Muscle layer of colon (tissue), 2 donors: Measurements from ENCODE around the gene CPPED1.
"Not testable (repeated sequence)": the region's sequence is repeated elsewhere in the genome, so short reads cannot be mapped to it uniquely, and the experiment has no call there.

ENCODE experiments used
- H3K27ac ChIP-seq: one replicate; pipeline ENCODE4 v1.7.0; 2013; ENCODE audit warnings: low read depth, mild to moderate bottlenecking, low read length, moderate library complexity
- H3K27me3 ChIP-seq, 2 donors: one replicate each; pipeline ENCODE4 v1.7.0; 2013; ENCODE audit warnings: low read length in 2 of 2, mild to moderate bottlenecking in 2 of 2; ENCODE audit not compliant: insufficient read depth in 2 of 2, control insufficient read depth in 1 of 2
- H3K36me3 ChIP-seq: one replicate; pipeline ENCODE4 v1.7.0; 2013; ENCODE audit warnings: mild to moderate bottlenecking, low read length; ENCODE audit not compliant: insufficient read depth
- H3K4me1 ChIP-seq: one replicate; pipeline ENCODE4 v1.7.0; 2013; ENCODE audit warnings: mild to moderate bottlenecking, low read length; ENCODE audit not compliant: insufficient read depth
- H3K4me3 ChIP-seq, 2 donors: one replicate each; pipeline ENCODE4 v1.7.0; 2013; ENCODE audit warnings: low read length in 2 of 2, low read depth in 1 of 2, mild to moderate bottlenecking in 1 of 2, moderate library complexity in 1 of 2
- H3K9ac ChIP-seq: one replicate; pipeline ENCODE4 v1.7.0; 2013; ENCODE audit warnings: low read length
- H3K9me3 ChIP-seq: one replicate; pipeline ENCODE4 v1.7.0; 2013; ENCODE audit warnings: mild to moderate bottlenecking, low read length
- donor health status: abdominal sarcoma.
- donor health status: Adenocarcinoma of cecum.

The CPPED1 gene

DNA sequence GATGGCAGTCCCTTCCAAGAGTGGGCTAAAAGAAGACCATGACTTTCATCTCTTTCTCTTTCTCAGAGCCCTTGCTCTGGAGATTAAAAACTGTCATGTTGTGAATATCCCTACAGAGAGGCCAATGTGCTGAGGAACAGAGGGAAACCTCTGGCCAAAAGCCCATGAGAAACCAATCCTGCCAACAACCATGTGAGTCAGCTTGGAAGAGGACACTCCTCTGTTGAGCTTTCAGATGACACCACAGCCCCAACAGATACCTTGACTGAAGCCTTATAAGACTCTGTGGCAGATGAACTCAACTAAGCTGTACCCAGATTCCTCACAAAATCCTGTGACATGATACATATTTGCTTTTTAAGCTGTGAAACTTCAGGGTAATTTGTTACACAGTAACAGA lies 19.6 kb downstream of the CPPED1 start:
- no peak overlapping the region for H3K4me3 ChIP-seq
- H3K36me3 ChIP-seq, result peaks cover 14% of the 10 kb centered on the region
- no peak overlapping the region for H3K9ac ChIP-seq
- no peaks in the 10 kb centered on the region for H3K9me3 ChIP-seq
- H3K27ac ChIP-seq, result no peak overlapping the region
- no peaks in the 10 kb centered on the region for H3K4me1 ChIP-seq
- no peaks in the 10 kb centered on the region for H3K27me3 ChIP-seq

DNA sequence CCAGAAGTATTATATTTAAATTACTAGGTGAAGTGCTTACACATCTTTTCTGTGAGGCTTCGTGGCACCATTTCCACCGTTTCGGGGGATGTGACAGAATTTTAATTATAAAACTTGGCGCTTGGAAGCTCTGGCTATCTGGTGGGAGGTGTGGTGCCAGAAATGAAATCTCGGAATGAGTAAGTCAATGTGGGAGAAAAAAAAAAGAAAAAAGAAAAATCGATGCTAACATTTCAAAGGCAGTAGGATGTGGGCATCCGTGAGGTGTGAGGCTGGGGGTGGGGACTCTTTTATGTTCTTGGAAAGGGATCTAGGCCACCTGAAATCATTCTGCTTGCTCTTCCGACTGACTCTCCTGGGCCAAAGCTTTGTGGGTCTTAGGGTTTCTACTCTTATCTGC lies 21.9 kb downstream of the CPPED1 start:
- Histone ChIP-seq H3K36me3 (peaks cover 14% of the 10 kb centered on the region), H3K9me3 (no peaks in the 10 kb centered on the region), H3K27ac (no peak overlapping the region), H3K9ac (no peak overlapping the region), H3K4me3 (no peak overlapping the region), H3K27me3 (no peaks in the 10 kb centered on the region), H3K4me1 (no peaks in the 10 kb centered on the region)

DNA sequence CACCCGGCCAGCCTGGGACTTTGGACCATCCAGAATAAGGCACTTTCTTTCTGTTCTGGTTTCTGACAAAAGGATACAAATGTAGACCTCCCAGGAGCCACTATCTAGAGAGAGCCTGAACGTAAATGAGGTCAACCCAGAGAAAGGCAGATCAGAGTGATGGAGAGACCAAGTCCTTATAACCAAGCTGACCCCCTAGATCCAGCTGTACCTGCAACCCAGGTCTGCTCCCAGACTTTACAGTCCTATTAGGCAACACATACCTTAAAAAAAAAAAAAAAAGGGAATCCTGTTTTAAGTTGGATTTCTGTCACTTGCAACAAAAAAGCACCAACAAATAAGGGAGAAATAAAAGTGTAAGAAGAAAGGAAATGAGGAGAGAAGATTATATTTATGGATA lies 23.2 kb downstream of the CPPED1 start:
- no peak overlapping the region for H3K4me3 ChIP-seq
- H3K27me3 ChIP-seq, result no peaks in the 10 kb centered on the region
- no peaks in the 10 kb centered on the region for H3K4me1 ChIP-seq
- H3K9me3 ChIP-seq, result no peaks in the 10 kb centered on the region
- H3K27ac ChIP-seq, result no peak overlapping the region
- peaks cover 14% of the 10 kb centered on the region for H3K36me3 ChIP-seq
- H3K9ac ChIP-seq, result no peak overlapping the region

DNA sequence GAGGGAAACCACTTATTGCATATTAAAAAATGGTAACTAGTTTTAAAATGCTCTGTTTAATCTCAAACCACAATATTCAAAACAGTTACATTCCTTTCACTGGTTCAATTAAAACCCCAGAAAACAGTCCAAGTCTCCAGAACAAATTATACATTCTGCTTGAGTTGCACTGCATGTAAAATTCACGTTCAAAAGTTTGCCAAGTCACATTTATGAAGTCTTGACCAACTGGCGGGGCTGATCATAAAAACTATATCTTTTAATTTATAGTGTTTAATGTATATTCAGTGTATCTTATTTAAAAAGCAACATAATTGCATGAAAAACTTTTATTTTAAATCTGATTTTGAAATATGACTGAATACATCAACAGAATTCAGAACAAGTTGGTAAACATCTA lies 25.0 kb downstream of the CPPED1 start:
- Histone ChIP-seq H3K9ac (no peak overlapping the region), H3K27ac (no peak overlapping the region), H3K4me3 (no peak overlapping the region), H3K27me3 (no peaks in the 10 kb centered on the region), H3K9me3 (no peaks in the 10 kb centered on the region), H3K4me1 (no peaks in the 10 kb centered on the region), H3K36me3 (peaks cover 14% of the 10 kb centered on the region)

DNA sequence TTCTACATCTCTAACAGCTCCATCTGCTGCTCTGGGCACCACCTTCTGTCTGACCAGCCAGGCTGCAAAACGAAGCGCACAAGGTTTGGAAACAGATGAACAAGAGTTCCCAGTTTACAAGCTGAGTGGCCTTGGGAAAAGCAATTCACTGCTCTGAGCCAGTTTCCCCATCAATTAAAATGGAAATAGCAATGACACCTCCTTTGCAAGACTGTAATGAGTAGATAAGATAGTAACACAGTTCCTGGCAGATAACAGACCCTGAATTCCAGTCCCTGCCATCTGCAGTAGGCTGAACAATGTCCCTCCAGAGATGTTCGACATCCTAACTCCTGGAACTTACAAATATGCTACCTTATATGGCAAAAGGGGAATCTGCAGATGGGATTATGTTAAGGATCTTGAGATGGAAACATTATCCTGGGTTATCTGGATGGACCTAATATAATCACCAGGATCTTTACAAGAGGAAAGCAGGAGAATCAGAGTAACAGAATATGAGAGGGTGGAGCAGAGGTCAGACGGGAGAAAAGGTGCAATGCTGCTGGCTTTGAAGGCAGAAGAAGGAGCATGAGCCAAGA lies 27.9 kb downstream of the CPPED1 start:
- Histone ChIP-seq H3K4me3 (no peak overlapping the region), H3K27me3 (no peaks in the 10 kb centered on the region), H3K36me3 (peaks cover 10% of the 10 kb centered on the region), H3K9me3 (no peaks in the 10 kb centered on the region), H3K9ac (no peak overlapping the region), H3K27ac (no peak overlapping the region), H3K4me1 (no peaks in the 10 kb centered on the region)

DNA sequence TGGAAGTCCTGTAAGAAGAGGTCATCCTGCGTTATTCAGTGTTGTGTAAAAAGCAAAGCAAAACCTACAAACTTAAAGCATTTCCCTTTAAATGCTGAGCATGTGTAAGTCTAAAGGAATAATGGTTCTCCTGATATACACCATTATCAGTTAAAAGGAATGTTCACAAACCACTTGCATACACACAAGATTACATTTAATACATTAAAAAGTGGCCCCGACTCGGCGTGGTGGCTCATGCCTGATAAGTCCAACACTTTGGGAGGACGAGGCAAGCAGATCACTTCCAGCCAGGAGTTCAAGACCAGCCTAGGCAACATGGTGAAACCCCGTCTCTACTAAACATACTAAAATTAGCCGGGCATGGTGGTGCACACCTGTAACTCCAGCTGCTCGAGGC lies 30.5 kb downstream of the CPPED1 start:
- no peaks in the 10 kb centered on the region for H3K36me3 ChIP-seq
- no peak overlapping the region for H3K27ac ChIP-seq
- H3K4me3 ChIP-seq, result no peak overlapping the region
- H3K27me3 ChIP-seq, result no peaks in the 10 kb centered on the region
- no peaks in the 10 kb centered on the region for H3K9me3 ChIP-seq
- no peak overlapping the region for H3K9ac ChIP-seq
- no peaks in the 10 kb centered on the region for H3K4me1 ChIP-seq

DNA sequence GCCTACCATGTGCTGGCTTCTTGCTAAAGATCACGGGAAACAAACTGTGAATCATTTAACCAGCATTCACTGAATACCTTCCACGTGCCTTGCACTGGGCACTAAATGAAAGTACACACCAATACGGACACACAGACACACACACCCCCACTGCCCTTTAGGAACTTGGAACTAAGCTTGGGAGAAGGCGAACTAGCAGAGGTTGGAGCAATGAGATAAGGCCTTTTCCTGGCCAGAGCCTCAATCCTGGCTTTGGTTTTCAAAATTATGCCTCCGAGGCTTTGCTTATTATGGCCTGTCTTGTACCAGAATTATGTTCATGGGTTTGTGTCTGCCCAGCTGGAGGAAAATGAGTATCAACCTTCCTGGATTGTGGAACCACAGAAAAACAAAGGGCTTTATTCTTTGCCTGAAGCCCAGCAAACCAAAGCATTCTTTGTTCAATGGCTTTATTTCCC lies 32.3 kb downstream of the CPPED1 start:
- Histone ChIP-seq H3K4me3 (no peak overlapping the region), H3K9me3 (no peaks in the 10 kb centered on the region), H3K27me3 (no peaks in the 10 kb centered on the region), H3K4me1 (no peaks in the 10 kb centered on the region), H3K27ac (no peak overlapping the region), H3K36me3 (no peaks in the 10 kb centered on the region), H3K9ac (no peak overlapping the region)

DNA sequence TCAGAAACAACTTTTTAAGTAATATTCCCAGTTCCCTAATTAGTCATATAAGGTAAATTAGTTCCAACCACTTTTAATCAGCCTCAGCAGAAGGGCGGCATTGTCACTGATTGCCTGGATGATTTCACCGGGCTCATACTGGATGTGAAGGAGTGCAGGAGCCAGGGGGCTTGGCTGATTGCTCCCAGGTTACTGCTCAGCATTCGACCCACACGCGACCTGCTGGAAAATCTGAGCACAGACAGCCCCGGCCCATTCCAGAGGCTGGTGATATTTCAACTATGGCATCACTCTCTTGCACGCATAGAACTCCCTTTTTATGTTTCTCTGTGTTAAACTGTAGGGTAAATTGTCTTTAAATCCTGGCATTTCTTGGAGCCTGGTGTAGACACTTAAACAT lies 34.2 kb downstream of the CPPED1 start:
- Histone ChIP-seq H3K9me3 (no peaks in the 10 kb centered on the region), H3K27me3 (no peaks in the 10 kb centered on the region), H3K36me3 (no peaks in the 10 kb centered on the region), H3K27ac (no peak overlapping the region), H3K4me1 (no peaks in the 10 kb centered on the region), H3K4me3 (no peak overlapping the region), H3K9ac (no peak overlapping the region)

DNA sequence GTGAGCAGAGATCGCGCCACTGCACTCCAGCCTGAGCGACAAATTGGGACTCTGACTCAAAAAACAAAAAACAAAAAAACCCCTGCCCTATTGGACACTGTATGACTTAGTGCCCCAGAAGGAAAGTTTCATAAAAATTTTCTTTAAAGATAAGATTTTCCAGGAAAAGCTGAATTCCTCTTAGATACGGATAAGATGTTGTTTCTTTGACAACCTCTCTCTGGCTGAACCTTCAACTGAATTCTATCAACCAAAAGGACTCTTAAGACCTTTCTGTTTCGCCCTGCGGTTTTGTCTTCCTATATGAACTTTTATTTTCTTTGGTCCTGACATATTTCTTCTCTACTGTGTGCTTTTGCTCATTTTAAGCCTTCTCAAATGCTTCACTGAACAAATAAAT lies 35.8 kb downstream of the CPPED1 start:
- no peak overlapping the region for H3K27ac ChIP-seq
- H3K4me3 ChIP-seq, result no peak overlapping the region
- no peaks in the 10 kb centered on the region for H3K4me1 ChIP-seq
- no peaks in the 10 kb centered on the region for H3K27me3 ChIP-seq
- no peak overlapping the region for H3K9ac ChIP-seq
- H3K36me3 ChIP-seq, result no peaks in the 10 kb centered on the region
- H3K9me3 ChIP-seq, result no peaks in the 10 kb centered on the region

DNA sequence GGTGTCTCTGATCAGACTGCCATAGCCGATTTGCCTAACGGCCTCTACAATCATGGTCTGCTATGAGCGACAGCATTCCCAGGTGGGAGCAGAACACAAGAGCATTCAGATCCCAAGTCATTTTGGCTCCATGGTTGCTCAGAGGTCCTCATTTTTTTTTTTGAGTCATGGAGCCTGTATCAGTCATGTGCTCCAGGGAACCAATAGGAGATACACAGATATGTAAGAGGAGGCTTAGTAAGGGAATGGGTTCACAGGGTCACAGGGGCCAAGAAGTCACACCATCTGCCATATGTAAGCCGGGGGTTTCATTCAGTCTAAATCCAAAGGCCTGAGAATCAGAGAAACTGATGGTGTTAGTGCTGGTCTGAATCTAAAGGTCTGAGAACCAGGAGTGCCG lies 36.8 kb downstream of the CPPED1 start:
- no peaks in the 10 kb centered on the region for H3K9me3 ChIP-seq
- no peaks in the 10 kb centered on the region for H3K27me3 ChIP-seq
- no peaks in the 10 kb centered on the region for H3K4me1 ChIP-seq
- H3K4me3 ChIP-seq, result no peak overlapping the region
- H3K36me3 ChIP-seq, result no peaks in the 10 kb centered on the region
- no peak overlapping the region for H3K9ac ChIP-seq
- H3K27ac ChIP-seq, result no peak overlapping the region

DNA sequence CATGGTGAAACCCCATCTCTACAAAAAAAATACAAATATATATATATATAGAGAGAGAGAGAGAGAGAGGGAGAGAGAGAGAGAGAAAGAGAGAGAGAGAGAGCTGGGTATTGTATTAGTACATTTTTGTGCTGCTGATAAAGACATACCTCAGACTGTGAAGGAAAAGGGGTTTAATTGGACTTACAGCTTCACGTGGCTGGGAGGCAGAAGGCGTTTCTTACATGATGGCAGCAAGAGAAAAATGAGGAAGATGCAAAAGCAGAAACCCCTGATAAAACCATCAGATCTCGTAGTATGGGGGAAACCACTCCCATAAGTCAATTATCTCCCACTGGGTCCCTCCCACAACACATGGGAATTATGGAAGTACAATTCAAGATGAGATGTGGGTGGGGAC lies 37.5 kb downstream of the CPPED1 start:
- H3K4me1 ChIP-seq, H3K36me3 ChIP-seq, H3K9me3 ChIP-seq, H3K27ac ChIP-seq, H3K4me3 ChIP-seq, H3K27me3 ChIP-seq, H3K9ac ChIP-seq: not testable (repeated sequence)

DNA sequence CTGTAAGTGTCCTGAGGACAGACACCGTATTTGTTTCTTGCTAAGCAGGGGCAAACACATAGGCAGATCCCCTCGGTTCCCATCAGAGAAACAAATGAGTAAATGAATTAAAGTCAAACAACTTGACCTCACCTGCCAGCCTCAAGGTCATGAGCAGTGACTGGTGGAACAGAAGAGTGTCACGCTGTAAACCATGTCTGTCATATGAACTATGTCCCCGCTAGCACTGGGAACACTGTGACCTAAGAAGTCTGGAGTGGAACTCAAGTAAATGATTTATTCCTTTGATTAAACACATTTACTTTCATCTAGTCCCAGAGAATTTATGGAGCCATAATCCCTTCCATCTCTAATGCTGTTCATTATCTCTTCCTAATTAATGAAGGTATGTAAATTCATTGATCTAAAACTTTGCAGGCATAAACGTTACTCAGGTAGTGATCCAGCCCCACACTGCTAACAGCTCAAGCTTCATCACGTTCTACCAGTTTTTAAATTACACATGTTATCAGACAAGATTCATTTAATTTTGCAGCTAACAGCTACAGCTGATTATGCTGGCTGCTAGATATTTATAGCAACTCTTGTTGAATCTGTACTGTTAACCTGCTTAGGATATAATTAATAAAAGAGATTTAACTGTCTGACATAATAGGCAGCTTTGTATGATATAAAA lies 38.7 kb downstream of the CPPED1 start:
- Histone ChIP-seq H3K4me1 (no peaks in the 10 kb centered on the region), H3K27me3 (no peaks in the 10 kb centered on the region), H3K27ac (no peak overlapping the region), H3K4me3 (no peak overlapping the region), H3K9me3 (no peaks in the 10 kb centered on the region), H3K36me3 (no peaks in the 10 kb centered on the region), H3K9ac (no peak overlapping the region)
